SK-N-SH (cell line): ENCODE results near the gene RASA3.

Experiments used
- CHD2 ChIP-seq: fragments of 150-350 bp; IDR thresholded peaks from 2 replicates; pipeline ENCODE4 v1.6.1; 2018; ENCODE audit warnings: low read length; ENCODE audit not compliant: partially characterized antibody
- EP300 ChIP-seq, 2 experiments: IDR thresholded peaks; 2 replicates each; pipeline versions ENCODE4 v1.4.0 to v1.6.1; 2012; ENCODE audit warnings: borderline replicate concordance in 1 of 2, low read depth in 1 of 2, low read length in 1 of 2
- EZH2phosphoT487 ChIP-seq: fragments of 200-600 bp; sonication (generic); IDR thresholded peaks from 2 replicates; pipeline ENCODE4 v1.6.1; 2017; ENCODE audit warnings: low read depth, mixed run types, mild to moderate bottlenecking, antibody characterized with exemption, moderate library complexity, borderline replicate concordance
- GABPA ChIP-seq: IDR thresholded peaks from 2 replicates; pipeline ENCODE4 v1.4.0; 2012; ENCODE audit warnings: low read depth, mild to moderate bottlenecking
- POLR2AphosphoS5 ChIP-seq: IDR thresholded peaks from 2 replicates; pipeline ENCODE4 v1.6.1; 2012; ENCODE audit warnings: low read depth, low read length
- RAD21 ChIP-seq: IDR thresholded peaks from 2 replicates; pipeline ENCODE4 v1.6.1; 2012; ENCODE audit warnings: mild to moderate bottlenecking, low read length
- RCOR1 ChIP-seq: fragments of 150-350 bp; IDR thresholded peaks from 2 replicates; pipeline ENCODE4 v1.6.1; 2017; ENCODE audit warnings: antibody characterized with exemption, low read length
- REST ChIP-seq: IDR thresholded peaks from 2 replicates; pipeline ENCODE4 v1.6.1; 2012; ENCODE audit warnings: mild to moderate bottlenecking, low read depth, low read length, moderate library complexity
- RXRA ChIP-seq: IDR thresholded peaks from 2 replicates; pipeline ENCODE4 v1.4.0; 2012; ENCODE audit warnings: low read depth, mild to moderate bottlenecking, borderline replicate concordance
- TAF1 ChIP-seq: IDR thresholded peaks from 2 replicates; pipeline ENCODE4 v1.6.1; 2012; ENCODE audit warnings: low read depth, mild to moderate bottlenecking, low read length, moderate library complexity, borderline replicate concordance
- YY1 ChIP-seq: IDR thresholded peaks from 2 replicates; pipeline ENCODE4 v1.4.0; 2012; ENCODE audit warnings: low read depth, mild to moderate bottlenecking
- ZBTB33 ChIP-seq: IDR thresholded peaks from 2 replicates; pipeline ENCODE4 v1.4.0; 2012; ENCODE audit warnings: low read depth, borderline replicate concordance
- TF ChIP-seq, protein P1 (sequence below): fragments of 200-600 bp; sonication (generic); IDR thresholded peaks from 2 replicates; pipeline ENCODE4 v1.6.1; 2017; ENCODE audit warnings: antibody characterized with exemption, mild to moderate bottlenecking, moderate library complexity

GRCh38 chr13:114078461-114079451 lies 53.7 kb downstream of the RASA3 start:
- TF ChIP-seq, protein P1, sequence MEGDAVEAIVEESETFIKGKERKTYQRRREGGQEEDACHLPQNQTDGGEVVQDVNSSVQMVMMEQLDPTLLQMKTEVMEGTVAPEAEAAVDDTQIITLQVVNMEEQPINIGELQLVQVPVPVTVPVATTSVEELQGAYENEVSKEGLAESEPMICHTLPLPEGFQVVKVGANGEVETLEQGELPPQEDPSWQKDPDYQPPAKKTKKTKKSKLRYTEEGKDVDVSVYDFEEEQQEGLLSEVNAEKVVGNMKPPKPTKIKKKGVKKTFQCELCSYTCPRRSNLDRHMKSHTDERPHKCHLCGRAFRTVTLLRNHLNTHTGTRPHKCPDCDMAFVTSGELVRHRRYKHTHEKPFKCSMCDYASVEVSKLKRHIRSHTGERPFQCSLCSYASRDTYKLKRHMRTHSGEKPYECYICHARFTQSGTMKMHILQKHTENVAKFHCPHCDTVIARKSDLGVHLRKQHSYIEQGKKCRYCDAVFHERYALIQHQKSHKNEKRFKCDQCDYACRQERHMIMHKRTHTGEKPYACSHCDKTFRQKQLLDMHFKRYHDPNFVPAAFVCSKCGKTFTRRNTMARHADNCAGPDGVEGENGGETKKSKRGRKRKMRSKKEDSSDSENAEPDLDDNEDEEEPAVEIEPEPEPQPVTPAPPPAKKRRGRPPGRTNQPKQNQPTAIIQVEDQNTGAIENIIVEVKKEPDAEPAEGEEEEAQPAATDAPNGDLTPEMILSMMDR: no peak
- TF ChIP-seq RCOR1: no peak
- no peak for TF ChIP-seq REST
- no peak for TF ChIP-seq CHD2
- TF ChIP-seq ZBTB33: no peak
- TF ChIP-seq EP300 (IDR thresholded peaks at IDR 0.05; ENCODE audit: borderline replicate concordance in 1 of 2, low read depth in 1 of 2, low read length in 1 of 2): no peak
- TF ChIP-seq RXRA: no peak
- no peak for TF ChIP-seq POLR2AphosphoS5
- no peak for TF ChIP-seq YY1
- no peak for TF ChIP-seq TAF1
- no peak for TF ChIP-seq EZH2phosphoT487
- TF ChIP-seq RAD21: no peak
- no peak for TF ChIP-seq GABPA
